ENCODE results near the gene SHISAL2A. TPM values are rescaled to one million over a fixed set of nuclear protein-coding genes. Genes with fewer than 3 reads are reported as not detected.

The SHISAL2A gene
- total and polyA plus RNA-seq, 2 of the 4 experiments (the other 2 are of a cell fraction): not detected

DNA sequence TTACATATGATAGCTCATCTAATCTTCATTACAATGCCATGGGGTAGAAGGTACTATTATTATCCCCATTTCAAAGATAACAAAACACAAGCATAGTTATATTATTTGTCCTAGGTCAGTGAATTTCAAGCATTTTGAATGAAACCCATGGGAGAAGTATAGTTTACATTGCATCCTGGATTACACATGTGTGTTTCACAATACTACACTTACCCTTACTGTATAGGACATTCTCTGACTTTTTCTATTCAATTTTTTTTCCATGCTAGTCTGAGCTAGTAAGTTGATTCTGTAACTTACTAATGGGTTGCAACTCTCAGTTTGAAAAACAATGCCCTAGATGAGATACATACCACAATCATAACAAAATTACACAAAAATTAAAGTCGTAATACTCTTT is 39.5 kb upstream of the SHISAL2A start:
- WGBS, 2 experiments (ENCODE audit: extremely low coverage in 2 of 2, insufficient read length in 1 of 2): 71% methylated on average over 1 of the region's 1 CpG; no CpG with 5 or more reads in 1 of the 2 experiments
- dilution Hi-C loops (cut with HindIII; ENCODE audit: low sequenced_read_pairs, unreplicated experiment): no loop called here
- peak; percentile 15 for DNase-seq
- Histone ChIP-seq H3K14ac (replicated peaks; ENCODE audit: low read depth, low read length) (no peak overlapping the region), H2BK120ac (ENCODE audit: low read depth, low read length) (no peak overlapping the region), H3K56ac (ENCODE audit: extremely low read depth, insufficient read depth, low read length) (no peak overlapping the region), H2BK20ac (ENCODE audit: low read depth, low read length) (no peak overlapping the region), H4K8ac (ENCODE audit: low read depth in 2 of 2, low read length in 2 of 2) (no peak overlapping the region), H2AK5ac (ENCODE audit: low read depth, low read length) (no peak overlapping the region), H2BK15ac (ENCODE audit: low read depth, low read length) (no peak overlapping the region), H3K4ac (ENCODE audit: low read depth, low read length) (no peak overlapping the region), H3K9ac (ENCODE audit: low read depth, low read length) (no peak overlapping the region), H4K91ac (ENCODE audit: insufficient read depth, low read depth, low read length) (no peak overlapping the region), H2AK9ac (replicated peaks; ENCODE audit: low read depth, low read length, poor library complexity) (no peak overlapping the region), H3K4me2 (ENCODE audit: low read depth, low read length) (no peak overlapping the region), H2BK5ac (ENCODE audit: low read depth, low read length, poor library complexity, severe bottlenecking) (no peak overlapping the region), H4K5ac (ENCODE audit: low read depth, low read length) (no peak overlapping the region), H3K18ac (ENCODE audit: low read depth, low read length) (no peak overlapping the region), H3K4me3 (ENCODE audit: insufficient read depth, low read depth, low read length) (no peak overlapping the region), H3K23ac (ENCODE audit: low read depth, low read length) (no peak overlapping the region), H4K20me1 (ENCODE audit: insufficient read depth, low read length) (no peaks in the 10 kb centered on the region), H3K27me3 (ENCODE audit: control insufficient read depth, insufficient read depth, low read length) (peaks cover 21% of the 10 kb centered on the region), H3K4me1 (ENCODE audit: control insufficient read depth, insufficient read depth, low read length) (peaks cover 1% of the 10 kb centered on the region; the same call in 1 of the 2 replicates), H3K79me1 (ENCODE audit: low read depth in 1 of 2, low read length in 2 of 2) (no peaks in the 10 kb centered on the region), H3K9me1 (ENCODE audit: insufficient read depth, low read length) (no peaks in the 10 kb centered on the region), H3K27ac (ENCODE audit: insufficient read depth, low read length) (no peak overlapping the region), H3K36me3 (ENCODE audit: control insufficient read depth, insufficient read depth, low read length) (no peaks in the 10 kb centered on the region), H3K9me3 (ENCODE audit: control insufficient read depth, insufficient read depth, low read length) (no peaks in the 10 kb centered on the region), H2AFZ (replicated peaks; ENCODE audit: low read length, poor library complexity) (no peak overlapping the region)
- in situ Hi-C loops (cut with MboI; ENCODE audit: low sequenced_read_pairs): no loop called here
- CTCF ChIA-PET: no interaction called here
- POLR2A ChIA-PET (ENCODE audit: unreplicated experiment): interaction anchor here (0.6 kb wide), 1 partner anchor 41 kb away, joined by 15 read pairs; the partner anchor contains the start of gene TUT4
- ATAC-seq (ENCODE audit: low read depth): peak; percentile 57
- TF ChIP-seq CHD1 (IDR thresholded peaks at IDR 0.05; ENCODE audit: low read depth, low read length) (no peak), CEBPB (IDR thresholded peaks at IDR 0.05; ENCODE audit: low read depth, low read length) (peak; percentile 68), RAD21 (IDR thresholded peaks at IDR 0.05; ENCODE audit: low read length) (no peak), MXI1 (IDR thresholded peaks at IDR 0.05; ENCODE audit: borderline replicate concordance, low read depth, low read length) (no peak)
- intact Hi-C loops (cut with micrococcal nuclease): no loop called here
- no TSS peak for BruUV-seq (replicated peaks)
